ENCODE measurements around the gene SLA2.
"Not testable (repeated sequence)": the region's sequence is repeated elsewhere in the genome, so short reads cannot be mapped to it uniquely, and the experiment has no call there.

Gene SLA2, protein sequence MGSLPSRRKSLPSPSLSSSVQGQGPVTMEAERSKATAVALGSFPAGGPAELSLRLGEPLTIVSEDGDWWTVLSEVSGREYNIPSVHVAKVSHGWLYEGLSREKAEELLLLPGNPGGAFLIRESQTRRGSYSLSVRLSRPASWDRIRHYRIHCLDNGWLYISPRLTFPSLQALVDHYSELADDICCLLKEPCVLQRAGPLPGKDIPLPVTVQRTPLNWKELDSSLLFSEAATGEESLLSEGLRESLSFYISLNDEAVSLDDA

DNA sequence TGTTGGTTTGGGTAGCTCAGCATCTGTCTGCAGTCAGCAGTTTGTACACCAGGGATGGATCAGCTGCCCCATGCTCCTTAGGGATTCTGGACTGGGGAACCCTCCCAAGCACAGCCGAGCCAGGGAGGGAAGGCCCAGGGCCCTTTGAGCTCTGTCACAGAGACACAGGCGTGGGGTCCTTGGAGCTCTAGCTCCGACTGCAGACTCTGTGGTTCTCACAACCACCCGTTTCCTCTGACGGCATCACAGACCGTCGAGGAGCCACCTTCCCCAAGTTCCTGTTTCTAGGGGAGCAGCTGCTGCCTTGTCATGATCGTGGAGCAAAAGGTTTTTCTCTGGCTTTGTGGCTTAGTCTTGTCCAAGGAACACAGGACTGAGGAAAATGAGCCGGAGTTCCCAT lies at the start of gene SLA2:
TSS of gene SLA2 (minus strand) at position 199 of the 400 bp plus-strand sequence. CDS start 4,861 bp downstream, outside the sequence.
- Histone ChIP-seq H3K27ac (no peak within 1 kb of the TSS), H3K27me3 (no peaks in the 10 kb centered on the region), H3K4me1 (no peaks in the 10 kb centered on the region), H3K9me3 (no peaks in the 10 kb centered on the region), H3K4me3 (no peak within 1 kb of the TSS), H3K36me3 (peaks cover 0 to 1% (median under 1%) of the 10 kb centered on the region in 3 donors)
- no peak for DNase-seq
- intact Hi-C loops (cut with DNase I; ENCODE audit: low total_unique reads), result no loop called here
- TF ChIP-seq, protein P1, sequence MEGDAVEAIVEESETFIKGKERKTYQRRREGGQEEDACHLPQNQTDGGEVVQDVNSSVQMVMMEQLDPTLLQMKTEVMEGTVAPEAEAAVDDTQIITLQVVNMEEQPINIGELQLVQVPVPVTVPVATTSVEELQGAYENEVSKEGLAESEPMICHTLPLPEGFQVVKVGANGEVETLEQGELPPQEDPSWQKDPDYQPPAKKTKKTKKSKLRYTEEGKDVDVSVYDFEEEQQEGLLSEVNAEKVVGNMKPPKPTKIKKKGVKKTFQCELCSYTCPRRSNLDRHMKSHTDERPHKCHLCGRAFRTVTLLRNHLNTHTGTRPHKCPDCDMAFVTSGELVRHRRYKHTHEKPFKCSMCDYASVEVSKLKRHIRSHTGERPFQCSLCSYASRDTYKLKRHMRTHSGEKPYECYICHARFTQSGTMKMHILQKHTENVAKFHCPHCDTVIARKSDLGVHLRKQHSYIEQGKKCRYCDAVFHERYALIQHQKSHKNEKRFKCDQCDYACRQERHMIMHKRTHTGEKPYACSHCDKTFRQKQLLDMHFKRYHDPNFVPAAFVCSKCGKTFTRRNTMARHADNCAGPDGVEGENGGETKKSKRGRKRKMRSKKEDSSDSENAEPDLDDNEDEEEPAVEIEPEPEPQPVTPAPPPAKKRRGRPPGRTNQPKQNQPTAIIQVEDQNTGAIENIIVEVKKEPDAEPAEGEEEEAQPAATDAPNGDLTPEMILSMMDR (IDR thresholded peaks at IDR 0.05), result no peak

DNA sequence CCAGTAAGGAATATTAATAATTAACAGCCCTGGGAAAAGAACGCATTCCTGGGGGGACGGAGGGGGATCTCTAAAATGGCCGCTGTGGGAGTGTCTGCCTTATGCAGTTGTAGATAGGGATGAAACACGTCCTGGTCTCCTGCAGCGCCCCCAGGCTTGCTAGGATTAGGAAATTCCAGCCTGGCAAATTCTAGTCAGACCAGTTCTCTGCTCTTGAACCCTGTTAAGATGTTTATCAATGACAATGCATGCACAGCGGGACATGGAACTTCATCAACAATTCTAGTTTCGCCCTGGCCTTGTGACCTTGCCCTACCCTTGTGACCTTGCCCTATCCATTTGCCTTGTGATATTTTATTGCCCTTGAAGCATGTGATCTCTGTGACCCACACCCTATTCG lies 49.5 kb upstream of the SLA2 start:
- H3K27me3 ChIP-seq; DNase-seq; H3K4me3 ChIP-seq; H3K9me3 ChIP-seq; H3K4me1 ChIP-seq; H3K36me3 ChIP-seq; H3K27ac ChIP-seq; intact Hi-C loops (cut with DNase I; ENCODE audit: low total_unique reads): not testable (repeated sequence)

DNA sequence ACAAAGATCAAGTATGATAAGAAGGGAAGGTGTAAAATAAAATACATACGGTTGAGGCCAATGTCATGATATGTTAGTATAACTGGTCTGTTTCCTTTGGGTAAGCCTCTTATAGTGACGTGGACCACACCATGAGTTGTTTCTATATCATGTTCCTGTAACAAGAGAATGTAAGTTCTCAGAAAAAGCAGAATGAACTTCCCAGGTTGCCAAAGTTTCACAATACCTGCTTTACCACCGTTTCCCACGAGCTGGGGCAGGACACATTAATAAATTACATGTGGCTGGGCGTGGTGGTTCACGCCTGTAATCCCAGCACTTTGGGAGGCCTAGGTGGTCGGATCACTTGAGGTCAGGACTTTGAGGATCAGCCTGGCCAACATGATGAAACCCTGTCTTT lies 42.6 kb upstream of the SLA2 start:
- Histone ChIP-seq H3K4me1 (no peaks in the 10 kb centered on the region), H3K27ac (no peak overlapping the region), H3K4me3 (no peak overlapping the region), H3K9me3 (no peaks in the 10 kb centered on the region), H3K27me3 (no peaks in the 10 kb centered on the region), H3K36me3 (peaks cover 19 to 50% (median 20%) of the 10 kb centered on the region in 3 donors)
- TF ChIP-seq, protein P1 (IDR thresholded peaks at IDR 0.05), result no peak
- no peak for DNase-seq
- intact Hi-C loops (cut with DNase I; ENCODE audit: low total_unique reads), result no loop called here

DNA sequence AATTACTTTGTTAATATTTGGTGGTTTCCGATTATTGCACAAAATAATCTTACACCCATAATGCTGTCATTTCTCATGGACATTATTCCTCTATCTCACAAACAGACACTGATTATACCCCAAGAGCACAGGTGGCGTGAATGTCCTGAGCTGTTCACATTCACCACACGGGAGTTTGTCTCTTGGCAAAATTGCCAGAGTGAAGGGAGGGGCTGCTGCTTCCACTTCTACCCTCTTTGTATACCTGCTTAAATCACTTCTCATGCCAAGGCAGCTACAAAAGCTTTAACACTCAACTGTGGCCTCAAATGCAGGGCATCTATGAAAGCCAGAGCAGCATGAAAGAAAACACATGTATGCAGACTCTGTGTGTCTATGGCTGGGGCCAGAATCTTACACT lies 41.9 kb upstream of the SLA2 start:
- DNase-seq, result no peak
- peaks cover 21 to 55% (median 21%) of the 10 kb centered on the region in 3 donors for H3K36me3 ChIP-seq
- no peaks in the 10 kb centered on the region for H3K27me3 ChIP-seq
- H3K4me3 ChIP-seq, result no peak overlapping the region
- intact Hi-C loops (cut with DNase I; ENCODE audit: low total_unique reads), result no loop called here
- TF ChIP-seq, protein P1 (IDR thresholded peaks at IDR 0.05), result no peak
- no peak overlapping the region for H3K27ac ChIP-seq
- no peaks in the 10 kb centered on the region for H3K9me3 ChIP-seq
- H3K4me1 ChIP-seq, result no peaks in the 10 kb centered on the region

DNA sequence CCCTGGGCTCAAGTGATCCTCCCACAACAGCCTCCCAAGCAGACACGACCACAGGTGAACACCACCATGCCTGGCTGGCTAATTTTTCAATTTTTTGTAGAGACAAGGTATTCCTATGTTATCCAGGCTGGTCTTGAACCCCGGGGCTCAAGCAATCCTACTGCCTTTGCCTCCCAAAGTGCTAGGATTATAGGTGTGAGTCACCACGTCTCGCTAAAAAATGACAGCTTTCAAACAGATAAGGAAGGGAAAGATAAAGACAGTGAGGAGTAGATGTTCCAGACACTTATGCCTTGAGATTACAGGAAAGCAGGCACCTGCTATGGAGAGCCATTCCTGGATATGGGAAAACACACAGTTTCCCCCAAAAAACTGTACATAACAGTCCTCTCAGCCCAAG lies 40.9 kb upstream of the SLA2 start:
- DNase-seq, result no peak
- no peaks in the 10 kb centered on the region for H3K27me3 ChIP-seq
- H3K27ac ChIP-seq, result no peak overlapping the region
- peaks cover 30 to 65% (median 30%) of the 10 kb centered on the region in 3 donors for H3K36me3 ChIP-seq
- H3K4me3 ChIP-seq, result no peak overlapping the region
- TF ChIP-seq, protein P1 (IDR thresholded peaks at IDR 0.05), result no peak
- H3K4me1 ChIP-seq, result no peaks in the 10 kb centered on the region
- intact Hi-C loops (cut with DNase I; ENCODE audit: low total_unique reads), result no loop called here
- no peaks in the 10 kb centered on the region for H3K9me3 ChIP-seq

DNA sequence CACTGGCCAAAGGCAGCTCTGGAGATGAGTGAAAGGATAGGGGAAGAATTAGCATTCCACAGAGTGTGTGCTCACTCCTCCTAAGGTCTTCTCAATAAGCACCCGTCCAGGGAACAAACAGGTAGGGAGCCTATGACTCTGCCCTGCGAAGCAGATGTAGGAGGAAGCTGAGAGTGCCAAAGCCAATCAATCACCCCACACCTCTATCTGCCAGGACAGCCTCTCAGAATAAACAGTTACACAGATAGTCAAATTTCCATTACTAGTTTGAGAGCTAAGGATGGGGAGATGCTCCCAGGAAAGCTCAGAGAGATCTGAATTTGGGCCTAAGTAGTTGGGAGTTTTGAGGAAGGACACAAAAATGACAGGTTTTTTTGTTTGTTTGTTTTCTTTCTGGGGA lies 40.5 kb upstream of the SLA2 start:
- Histone ChIP-seq H3K36me3 (peaks cover 34 to 69% (median 34%) of the 10 kb centered on the region in 3 donors), H3K4me1 (no peaks in the 10 kb centered on the region), H3K9me3 (no peaks in the 10 kb centered on the region), H3K27me3 (no peaks in the 10 kb centered on the region), H3K27ac (no peak overlapping the region), H3K4me3 (no peak overlapping the region)
- DNase-seq, result no peak
- TF ChIP-seq, protein P1 (IDR thresholded peaks at IDR 0.05), result no peak
- intact Hi-C loops (cut with DNase I; ENCODE audit: low total_unique reads), result no loop called here
